ENCODE results near the gene CCDC171.

DNA sequence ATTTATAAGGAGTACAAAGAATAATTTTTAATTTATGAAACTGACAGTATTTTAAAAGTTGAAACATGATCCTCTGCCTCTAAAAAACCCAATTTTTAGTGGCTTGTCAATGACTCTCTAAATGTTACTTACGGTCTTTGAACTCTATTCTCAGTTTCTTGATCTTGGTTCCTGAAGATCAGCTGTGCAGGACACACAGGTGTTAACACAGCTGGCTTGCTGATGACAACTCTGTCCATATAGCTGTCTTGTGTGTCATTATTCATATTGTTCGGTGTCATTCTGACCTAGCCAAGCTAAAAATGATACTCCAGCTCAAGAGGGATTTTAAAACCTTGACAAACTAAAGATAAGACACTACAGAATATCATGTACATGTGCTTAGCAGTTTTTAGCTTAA, 314.5 kb downstream of the CCDC171 start:
- TF ChIP-seq, protein P1, sequence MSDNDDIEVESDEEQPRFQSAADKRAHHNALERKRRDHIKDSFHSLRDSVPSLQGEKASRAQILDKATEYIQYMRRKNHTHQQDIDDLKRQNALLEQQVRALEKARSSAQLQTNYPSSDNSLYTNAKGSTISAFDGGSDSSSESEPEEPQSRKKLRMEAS (IDR thresholded peaks at IDR 0.05): no peak
- TF ChIP-seq, protein P2, sequence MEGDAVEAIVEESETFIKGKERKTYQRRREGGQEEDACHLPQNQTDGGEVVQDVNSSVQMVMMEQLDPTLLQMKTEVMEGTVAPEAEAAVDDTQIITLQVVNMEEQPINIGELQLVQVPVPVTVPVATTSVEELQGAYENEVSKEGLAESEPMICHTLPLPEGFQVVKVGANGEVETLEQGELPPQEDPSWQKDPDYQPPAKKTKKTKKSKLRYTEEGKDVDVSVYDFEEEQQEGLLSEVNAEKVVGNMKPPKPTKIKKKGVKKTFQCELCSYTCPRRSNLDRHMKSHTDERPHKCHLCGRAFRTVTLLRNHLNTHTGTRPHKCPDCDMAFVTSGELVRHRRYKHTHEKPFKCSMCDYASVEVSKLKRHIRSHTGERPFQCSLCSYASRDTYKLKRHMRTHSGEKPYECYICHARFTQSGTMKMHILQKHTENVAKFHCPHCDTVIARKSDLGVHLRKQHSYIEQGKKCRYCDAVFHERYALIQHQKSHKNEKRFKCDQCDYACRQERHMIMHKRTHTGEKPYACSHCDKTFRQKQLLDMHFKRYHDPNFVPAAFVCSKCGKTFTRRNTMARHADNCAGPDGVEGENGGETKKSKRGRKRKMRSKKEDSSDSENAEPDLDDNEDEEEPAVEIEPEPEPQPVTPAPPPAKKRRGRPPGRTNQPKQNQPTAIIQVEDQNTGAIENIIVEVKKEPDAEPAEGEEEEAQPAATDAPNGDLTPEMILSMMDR (IDR thresholded peaks at IDR 0.05; ENCODE audit: low read depth, low read length, missing input control): no peak
- TF ChIP-seq RAD21 (IDR thresholded peaks at IDR 0.05): no peak
- no peak for TF ChIP-seq NR2F2 (IDR thresholded peaks at IDR 0.05)
- TF ChIP-seq SP1 (IDR thresholded peaks at IDR 0.05): no peak
- TF ChIP-seq, protein P3, sequence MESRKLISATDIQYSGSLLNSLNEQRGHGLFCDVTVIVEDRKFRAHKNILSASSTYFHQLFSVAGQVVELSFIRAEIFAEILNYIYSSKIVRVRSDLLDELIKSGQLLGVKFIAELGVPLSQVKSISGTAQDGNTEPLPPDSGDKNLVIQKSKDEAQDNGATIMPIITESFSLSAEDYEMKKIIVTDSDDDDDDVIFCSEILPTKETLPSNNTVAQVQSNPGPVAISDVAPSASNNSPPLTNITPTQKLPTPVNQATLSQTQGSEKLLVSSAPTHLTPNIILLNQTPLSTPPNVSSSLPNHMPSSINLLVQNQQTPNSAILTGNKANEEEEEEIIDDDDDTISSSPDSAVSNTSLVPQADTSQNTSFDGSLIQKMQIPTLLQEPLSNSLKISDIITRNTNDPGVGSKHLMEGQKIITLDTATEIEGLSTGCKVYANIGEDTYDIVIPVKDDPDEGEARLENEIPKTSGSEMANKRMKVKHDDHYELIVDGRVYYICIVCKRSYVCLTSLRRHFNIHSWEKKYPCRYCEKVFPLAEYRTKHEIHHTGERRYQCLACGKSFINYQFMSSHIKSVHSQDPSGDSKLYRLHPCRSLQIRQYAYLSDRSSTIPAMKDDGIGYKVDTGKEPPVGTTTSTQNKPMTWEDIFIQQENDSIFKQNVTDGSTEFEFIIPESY (IDR thresholded peaks at IDR 0.05): no peak
- TF ChIP-seq FOXA1 (IDR thresholded peaks at IDR 0.05): no peak
- no peak for TF ChIP-seq TAF1 (conservative IDR thresholded peaks at IDR 0.05)

All from liver (tissue), 3 donors.